DMS53 (cell line): ENCODE measurements around the gene JPH4.
"Not testable (repeated sequence)": the region's sequence is repeated elsewhere in the genome, so short reads cannot be mapped to it uniquely, and the experiment has no call there.

Experiments used
- DNase-seq: peaks from one replicate; lab custom pipeline; 2025; lab: John Stamatoyannopoulos, UW

JPH4 gene

DNA sequence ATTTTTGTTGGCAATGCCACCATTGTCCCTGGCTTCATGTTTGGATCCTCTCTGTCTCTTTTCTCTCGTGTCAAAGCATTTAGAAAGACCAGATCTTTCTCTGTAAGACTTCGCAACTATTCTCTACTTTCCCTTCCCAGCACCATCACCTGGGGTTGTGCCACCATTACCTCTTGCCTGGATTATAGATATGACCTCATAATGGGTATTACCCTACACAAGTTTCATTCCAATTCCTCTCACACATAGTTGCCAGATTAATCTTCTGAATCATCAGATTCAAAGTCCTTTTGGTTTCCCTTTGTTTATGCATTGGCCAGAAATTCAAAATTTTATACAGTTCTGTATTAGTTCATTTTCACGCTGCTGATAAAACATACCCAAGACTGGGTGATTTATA, 30.4 kb upstream of the JPH4 start:
- no peak for DNase-seq

- no peak for DNase-seq
Observed at GRCh38 chr14:23608454-23608853, 29.9 kb upstream of the JPH4 start.

- DNase-seq, result no peak
Observed at GRCh38 chr14:23605931-23606585, 27.5 kb upstream of the JPH4 start.

DNA sequence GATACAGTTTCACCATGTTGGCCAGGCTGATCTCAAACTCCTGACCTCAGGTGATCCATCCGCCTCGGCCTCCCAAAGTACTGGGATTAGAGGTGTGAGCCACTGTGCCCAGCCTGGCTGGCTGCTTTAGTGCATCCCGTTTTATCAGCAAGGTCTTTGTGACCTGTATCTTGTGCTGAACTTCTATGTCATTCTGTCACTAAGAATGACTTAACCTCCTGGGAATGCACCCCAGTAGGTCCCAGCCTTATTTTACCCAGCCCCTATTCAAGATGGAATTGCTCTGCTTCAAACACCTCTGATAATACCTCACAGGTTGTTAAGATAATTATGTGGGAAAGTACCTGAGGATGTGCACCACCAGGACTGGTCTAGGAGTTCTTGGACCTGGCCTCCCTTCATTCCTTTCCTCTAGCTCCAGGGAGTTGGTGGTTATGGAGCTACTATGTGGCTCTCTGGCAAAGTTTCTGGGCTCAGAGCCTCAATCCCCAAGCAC, 26.1 kb upstream of the JPH4 start:
- DNase-seq, result no peak

DNA sequence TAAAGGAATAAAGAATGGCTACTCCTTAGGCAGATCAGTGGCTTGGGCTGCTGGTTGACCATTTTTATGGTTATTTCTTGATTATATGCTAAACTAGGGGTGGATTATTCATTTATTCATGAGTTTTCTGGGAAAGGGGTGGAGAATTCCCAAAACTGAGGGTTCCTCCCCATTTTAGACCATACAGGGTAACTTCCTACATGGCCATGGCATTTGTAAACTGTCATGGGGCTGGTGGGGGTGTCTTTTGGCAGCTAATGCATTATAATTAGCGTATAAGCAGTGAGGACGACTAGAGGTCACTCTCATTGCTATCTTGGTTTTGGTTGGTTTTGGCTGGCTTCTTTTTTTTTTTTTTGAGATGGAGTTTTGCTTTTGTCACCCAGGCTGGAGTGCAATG, 25.6 kb upstream of the JPH4 start:
- DNase-seq, result no peak

- no peak for DNase-seq
Observed at GRCh38 chr14:23603103-23603502, 24.5 kb upstream of the JPH4 start.

DNA sequence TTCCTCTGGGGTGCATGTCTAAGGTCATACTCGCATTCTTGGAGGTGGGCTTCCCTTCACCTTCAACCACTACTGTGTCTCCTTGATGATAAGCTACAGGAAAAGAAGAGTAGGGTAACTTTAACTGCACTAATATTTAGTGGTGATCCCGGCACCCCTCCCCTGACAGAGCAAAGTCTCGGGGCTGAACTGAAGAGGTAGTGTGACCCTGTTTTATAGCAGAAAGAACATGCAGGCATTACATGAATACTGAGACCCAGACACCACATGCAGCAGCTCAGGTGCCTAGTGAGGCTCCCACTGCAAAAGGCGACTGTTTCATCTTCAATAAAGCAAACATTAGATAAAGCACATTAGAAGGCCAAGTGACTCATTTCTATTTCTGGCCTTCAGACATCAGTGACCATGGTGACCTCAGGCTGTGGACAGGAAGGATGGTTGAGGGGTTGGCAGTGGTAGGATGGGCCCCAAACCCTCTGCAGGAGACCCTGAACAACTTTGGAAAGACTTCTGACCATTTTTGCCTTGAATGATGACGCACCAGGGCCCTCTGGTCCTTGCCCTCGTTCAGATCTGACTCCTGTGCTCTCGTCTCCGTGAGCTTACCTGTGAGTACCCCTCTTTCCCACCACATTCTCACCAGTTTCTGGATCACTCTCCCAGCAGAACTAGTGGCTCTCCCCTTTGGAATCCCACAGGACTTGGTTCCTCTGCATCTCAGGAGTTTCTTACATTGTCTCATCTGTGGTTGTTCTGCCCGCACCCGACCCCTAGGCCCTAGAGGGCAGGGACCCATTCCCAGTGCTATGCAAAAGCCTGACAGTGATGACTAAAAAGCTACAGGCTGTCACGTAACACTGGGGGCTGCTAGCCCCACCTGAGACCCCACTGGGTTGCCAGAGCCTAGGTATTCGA, 23.8 kb upstream of the JPH4 start:
- DNase-seq, result peak; percentile 80

DNA sequence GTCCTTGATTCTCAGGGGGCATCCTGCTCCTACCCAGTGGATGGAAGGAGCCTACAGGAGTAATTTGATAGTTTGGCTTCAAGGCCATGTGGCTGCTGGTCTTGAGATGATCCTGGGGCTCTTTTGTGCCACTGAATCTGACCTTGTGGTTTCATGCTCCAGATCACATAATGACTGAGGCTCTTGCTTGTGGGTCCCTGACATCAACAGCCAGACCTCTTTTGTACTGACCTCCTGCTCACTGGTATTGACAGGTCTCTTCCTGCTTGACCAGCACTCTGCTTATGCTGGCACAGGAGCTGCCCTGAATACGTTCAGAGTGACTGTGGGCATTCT, 23.2 kb upstream of the JPH4 start:
- peak; percentile 44 for DNase-seq

- DNase-seq, result peak; percentile 38
Observed at GRCh38 chr14:23601424-23601823, 22.8 kb upstream of the JPH4 start.

- no peak for DNase-seq
Observed at GRCh38 chr14:23600806-23601205, 22.2 kb upstream of the JPH4 start.

DNA sequence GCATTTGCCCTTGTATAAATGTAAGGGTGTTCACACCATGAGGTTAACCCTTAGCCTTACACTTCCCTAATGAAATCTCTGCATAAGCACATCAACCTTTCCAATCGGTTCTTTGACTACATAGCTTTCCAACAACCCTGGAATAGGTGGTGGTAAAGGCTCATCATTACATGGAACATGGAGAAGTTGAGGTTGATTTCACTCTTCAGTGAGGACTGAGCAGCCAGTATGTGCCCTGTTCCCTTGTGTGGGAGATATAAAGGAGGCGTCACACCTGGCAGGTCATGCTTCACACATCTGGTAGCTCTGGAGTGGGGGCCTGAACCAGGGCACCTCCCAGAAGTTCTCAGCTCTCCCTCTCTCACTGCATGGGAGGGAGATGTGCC, 21.7 kb upstream of the JPH4 start:
- DNase-seq, result no peak

DNA sequence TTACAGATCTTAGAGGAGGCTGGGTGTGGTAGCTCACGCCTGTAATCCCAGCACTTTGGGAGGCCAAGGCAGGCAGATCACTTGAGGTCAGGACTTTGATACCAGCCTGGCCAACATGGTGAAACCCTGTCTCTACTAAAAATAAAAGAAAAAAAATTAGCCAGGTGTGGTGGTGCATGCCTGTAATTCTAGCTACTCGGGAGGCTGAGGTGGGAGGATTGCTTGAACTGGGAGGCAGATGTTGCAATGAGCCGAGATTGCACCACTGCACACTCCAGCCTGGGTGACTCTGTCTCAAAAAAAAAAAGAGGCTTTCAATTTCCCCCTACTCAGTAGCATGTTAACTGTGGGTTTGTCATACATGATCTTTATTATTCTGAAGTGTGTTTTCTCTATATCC, 15.6 kb upstream of the JPH4 start:
- DNase-seq, result not testable (repeated sequence)

DNA sequence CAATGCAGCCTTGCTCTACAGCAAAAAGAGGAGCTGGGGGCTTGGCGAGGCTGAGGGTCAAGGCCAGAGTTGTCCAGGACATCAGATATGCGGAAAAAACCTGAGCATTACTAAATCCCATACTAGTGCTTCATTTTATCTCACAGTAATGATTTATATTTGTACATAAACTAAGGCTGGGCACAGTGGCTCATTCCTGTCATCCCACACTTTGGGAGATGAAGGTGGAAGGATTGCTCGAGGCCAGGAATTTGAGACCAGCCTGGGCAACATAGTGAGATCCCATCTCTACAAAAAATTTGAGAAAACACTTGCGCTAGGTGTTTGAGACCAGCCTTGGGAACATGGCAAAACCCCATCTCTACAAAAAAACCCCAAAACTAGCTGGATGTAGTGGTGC, 11.6 kb upstream of the JPH4 start:
- DNase-seq, result no peak

GRCh38 chr14:23589606-23590005, 11.0 kb upstream of the JPH4 start:
- DNase-seq, result no peak

GRCh38 chr14:23588884-23589598, 10.5 kb upstream of the JPH4 start:
- DNase-seq, result peak; percentile 90

GRCh38 chr14:23584527-23585203, 6.1 kb upstream of the JPH4 start:
- not testable (repeated sequence) for DNase-seq

GRCh38 chr14:23583761-23584526, 5.4 kb upstream of the JPH4 start:
- DNase-seq, result not testable (repeated sequence)

- DNase-seq, result no peak
Observed at GRCh38 chr14:23582906-23583760, 4.5 kb upstream of the JPH4 start.

- no peak for DNase-seq
Observed at GRCh38 chr14:23580948-23581281, 2.3 kb upstream of the JPH4 start.

- no peak for DNase-seq
Observed at GRCh38 chr14:23580152-23580926, 1.7 kb upstream of the JPH4 start.
